ENCODE data around the gene LRPAP1. TPM values are rescaled to one million over a fixed set of nuclear protein-coding genes. Genes with fewer than 3 reads are reported as not detected.
"Not testable (repeated sequence)": the region's sequence is repeated elsewhere in the genome, so short reads cannot be mapped to it uniquely, and the experiment has no call there.

Gene LRPAP1
- polyA plus RNA-seq, 1 of the 3 experiments (the other 2 are of a cell fraction) = 209 TPM

DNA sequence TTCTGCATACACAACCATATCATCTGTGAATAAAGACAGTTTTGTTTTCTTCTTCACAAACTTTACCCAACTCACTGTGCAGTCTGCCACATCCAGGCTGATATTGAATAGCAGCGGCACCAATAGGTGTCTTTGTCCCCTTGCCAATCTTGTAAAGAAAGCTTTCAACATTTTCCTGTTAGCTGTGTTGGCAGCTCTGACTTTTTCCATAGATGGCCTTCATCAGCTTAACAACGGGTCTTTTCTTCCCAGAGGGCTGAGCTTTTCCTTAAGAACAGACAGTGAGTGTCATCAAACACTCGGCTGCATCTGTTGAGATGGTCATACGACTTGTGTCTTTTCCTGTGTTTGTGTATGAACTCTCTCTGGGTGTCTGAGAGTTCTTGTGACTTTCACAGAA is 14.5 kb upstream of the LRPAP1 start:
- CTCF ChIA-PET; H3K4me1 ChIP-seq (ENCODE audit: control insufficient read depth in 1 of 2, insufficient read depth in 2 of 2, low read depth in 1 of 2, low read length in 1 of 2); H3K79me2 ChIP-seq (ENCODE audit: insufficient read depth); H3K27me3 ChIP-seq (ENCODE audit: insufficient read depth); H3K9me3 ChIP-seq; H3K4me2 ChIP-seq; H4K20me1 ChIP-seq (ENCODE audit: insufficient read depth); H3K9ac ChIP-seq; DNase-seq; H3K9me2 ChIP-seq; H3K36me3 ChIP-seq (replicated peaks in 1 of 2; ENCODE audit: control insufficient read depth in 1 of 2, insufficient read depth in 2 of 2, low read length in 1 of 2); H3F3A ChIP-seq (replicated peaks; ENCODE audit: insufficient read depth); H2AFZ ChIP-seq (ENCODE audit: low read depth); H3K27ac ChIP-seq (ENCODE audit: low read depth in 2 of 2, low read length in 1 of 2); H3K4me3 ChIP-seq (ENCODE audit: low read depth in 2 of 2, low read length in 1 of 2); POLR2A ChIA-PET: not testable (repeated sequence)
- 38% methylated on average over 4 of the region's 4 CpGs for WGBS (ENCODE audit: low lambda C conversion rate)

DNA sequence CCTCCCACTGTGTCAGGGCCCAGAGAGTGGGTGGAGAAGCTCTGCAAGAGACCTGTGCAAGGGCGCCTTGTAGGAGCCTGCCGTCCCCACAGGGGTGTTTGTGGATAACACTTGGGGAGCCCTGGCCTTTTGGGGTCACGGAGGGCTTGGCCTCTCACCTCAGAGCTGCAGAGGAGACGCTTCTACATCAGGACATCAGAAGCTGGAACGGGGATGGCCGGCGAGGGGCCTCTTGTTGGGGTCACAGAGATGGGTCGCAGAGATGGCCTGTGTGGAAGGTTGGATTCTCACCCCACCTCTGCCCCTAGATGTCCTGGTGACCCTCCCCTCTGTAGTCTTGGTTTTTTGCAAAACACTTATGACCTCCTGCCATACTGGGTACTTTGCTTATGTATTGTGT is 13.1 kb upstream of the LRPAP1 start:
- H3K4me3 ChIP-seq (ENCODE audit: low read depth in 2 of 2, low read length in 1 of 2); H3F3A ChIP-seq (replicated peaks; ENCODE audit: insufficient read depth); H3K27ac ChIP-seq (ENCODE audit: low read depth in 2 of 2, low read length in 1 of 2); H3K79me2 ChIP-seq (ENCODE audit: insufficient read depth); H3K4me2 ChIP-seq; POLR2A ChIA-PET; H3K9ac ChIP-seq; H3K9me3 ChIP-seq; H3K4me1 ChIP-seq (ENCODE audit: control insufficient read depth in 1 of 2, insufficient read depth in 2 of 2, low read depth in 1 of 2, low read length in 1 of 2); CTCF ChIA-PET; H3K36me3 ChIP-seq (replicated peaks in 1 of 2; ENCODE audit: control insufficient read depth in 1 of 2, insufficient read depth in 2 of 2, low read length in 1 of 2); H2AFZ ChIP-seq (ENCODE audit: low read depth); H4K20me1 ChIP-seq (ENCODE audit: insufficient read depth); H3K9me2 ChIP-seq; H3K27me3 ChIP-seq (ENCODE audit: insufficient read depth); DNase-seq: not testable (repeated sequence)
- WGBS (ENCODE audit: low lambda C conversion rate) = 40% methylated on average over 1 of the region's 8 CpGs

DNA sequence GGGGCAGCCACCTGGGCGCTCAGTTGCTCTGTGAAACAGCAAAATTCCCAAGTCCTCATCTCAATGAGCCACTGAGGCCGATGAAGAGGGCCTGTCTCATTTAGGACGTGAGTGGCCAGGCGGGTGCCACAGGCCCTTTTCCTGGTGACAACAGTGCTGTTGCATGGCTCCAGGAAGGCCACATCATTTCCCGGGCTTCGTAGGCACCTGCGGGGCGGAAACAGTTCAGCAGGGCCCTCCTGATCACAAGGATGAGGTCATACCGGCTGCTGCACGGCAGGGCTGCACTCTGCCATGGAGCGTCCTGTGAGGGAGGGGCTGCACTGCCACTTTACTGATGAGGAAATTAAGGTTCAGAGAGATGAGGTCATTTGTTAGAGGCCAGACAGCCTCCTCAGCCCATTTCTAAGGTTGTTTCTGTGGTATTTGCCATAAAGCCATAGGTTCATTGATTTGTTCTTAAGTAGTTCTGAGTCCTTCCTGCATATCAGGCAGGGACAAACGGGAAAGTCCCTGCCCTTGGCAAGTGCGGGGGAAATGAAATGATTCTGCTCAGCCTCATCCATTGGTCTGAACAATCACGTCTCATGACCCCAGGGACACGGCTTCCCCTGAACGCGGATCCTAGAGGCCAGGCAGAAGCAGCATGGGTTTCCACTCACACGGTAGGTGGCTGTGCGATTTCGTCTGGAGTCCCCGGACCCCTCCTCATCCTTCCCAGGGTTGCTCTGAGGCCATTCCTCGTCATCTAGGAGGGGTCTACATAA is 12.2 kb upstream of the LRPAP1 start:
- H4K20me1 ChIP-seq (ENCODE audit: insufficient read depth); H3K4me2 ChIP-seq; DNase-seq; POLR2A ChIA-PET; H3F3A ChIP-seq (replicated peaks; ENCODE audit: insufficient read depth); H3K9me3 ChIP-seq; CTCF ChIA-PET; H3K36me3 ChIP-seq (replicated peaks in 1 of 2; ENCODE audit: control insufficient read depth in 1 of 2, insufficient read depth in 2 of 2, low read length in 1 of 2); H2AFZ ChIP-seq (ENCODE audit: low read depth); H3K9ac ChIP-seq; H3K4me3 ChIP-seq (ENCODE audit: low read depth in 2 of 2, low read length in 1 of 2); H3K9me2 ChIP-seq; H3K4me1 ChIP-seq (ENCODE audit: control insufficient read depth in 1 of 2, insufficient read depth in 2 of 2, low read depth in 1 of 2, low read length in 1 of 2); H3K27ac ChIP-seq (ENCODE audit: low read depth in 2 of 2, low read length in 1 of 2); H3K27me3 ChIP-seq (ENCODE audit: insufficient read depth); H3K79me2 ChIP-seq (ENCODE audit: insufficient read depth): not testable (repeated sequence)
- WGBS (ENCODE audit: low lambda C conversion rate) = 50% methylated on average over 20 of the region's 22 CpGs

DNA sequence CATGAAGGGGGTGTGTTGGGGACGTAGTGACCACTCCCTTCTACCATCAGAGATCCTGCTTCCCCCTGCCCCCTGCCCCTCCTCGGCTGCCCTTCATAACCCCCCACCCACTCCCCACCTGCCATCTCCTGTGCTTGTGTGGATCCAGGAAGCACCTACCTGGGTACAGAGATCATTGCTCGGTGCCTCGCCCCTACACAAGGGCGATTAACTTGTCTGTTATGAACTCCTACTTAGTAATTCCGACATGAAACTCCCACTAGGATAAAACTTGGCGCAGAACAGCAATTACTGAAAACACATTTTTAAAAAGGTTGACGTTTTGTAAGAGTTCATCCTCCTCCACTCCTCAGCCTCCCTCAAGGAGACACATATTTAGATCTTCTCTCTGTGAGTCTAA is 11.2 kb upstream of the LRPAP1 start:
- H3K4me1 ChIP-seq (ENCODE audit: control insufficient read depth in 1 of 2, insufficient read depth in 2 of 2, low read depth in 1 of 2, low read length in 1 of 2); H3K9me2 ChIP-seq; H3K27ac ChIP-seq (ENCODE audit: low read depth in 2 of 2, low read length in 1 of 2); POLR2A ChIA-PET; H4K20me1 ChIP-seq (ENCODE audit: insufficient read depth); H3K36me3 ChIP-seq (replicated peaks in 1 of 2; ENCODE audit: control insufficient read depth in 1 of 2, insufficient read depth in 2 of 2, low read length in 1 of 2); H3F3A ChIP-seq (replicated peaks; ENCODE audit: insufficient read depth); H3K79me2 ChIP-seq (ENCODE audit: insufficient read depth); H3K27me3 ChIP-seq (ENCODE audit: insufficient read depth); H3K4me3 ChIP-seq (ENCODE audit: low read depth in 2 of 2, low read length in 1 of 2); H3K9ac ChIP-seq; H3K4me2 ChIP-seq; DNase-seq; CTCF ChIA-PET; H3K9me3 ChIP-seq; H2AFZ ChIP-seq (ENCODE audit: low read depth): not testable (repeated sequence)
- 54% methylated on average over 6 of the region's 8 CpGs for WGBS (ENCODE audit: low lambda C conversion rate)

DNA sequence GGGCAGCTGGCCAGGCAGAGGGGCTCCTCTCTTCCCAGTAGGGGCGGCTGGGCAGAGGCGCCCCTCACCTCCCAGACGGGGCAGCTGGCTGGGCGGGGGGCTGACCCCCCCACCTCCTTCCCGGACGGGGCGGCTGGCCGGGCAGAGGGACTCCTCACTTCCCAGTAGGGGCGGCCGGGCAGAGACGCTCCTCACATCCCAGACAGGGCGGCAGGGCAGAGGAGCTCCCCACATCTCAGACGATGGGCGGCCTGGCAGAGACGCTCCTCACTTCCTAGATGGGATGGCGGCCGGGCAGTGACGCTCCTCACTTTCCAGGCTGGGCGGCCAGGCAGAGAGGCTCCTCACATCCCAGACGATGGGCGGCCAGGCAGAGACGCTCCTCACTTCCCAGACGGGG is 6.7 kb upstream of the LRPAP1 start:
- H3K4me2 ChIP-seq; CTCF ChIA-PET; H3K79me2 ChIP-seq (ENCODE audit: insufficient read depth); H3K36me3 ChIP-seq (replicated peaks in 1 of 2; ENCODE audit: control insufficient read depth in 1 of 2, insufficient read depth in 2 of 2, low read length in 1 of 2); H3K4me3 ChIP-seq (ENCODE audit: low read depth in 2 of 2, low read length in 1 of 2); H3K27ac ChIP-seq (ENCODE audit: low read depth in 2 of 2, low read length in 1 of 2); H3K9me3 ChIP-seq; H3K27me3 ChIP-seq (ENCODE audit: insufficient read depth); H3F3A ChIP-seq (replicated peaks; ENCODE audit: insufficient read depth); POLR2A ChIA-PET; H3K9me2 ChIP-seq; H3K4me1 ChIP-seq (ENCODE audit: control insufficient read depth in 1 of 2, insufficient read depth in 2 of 2, low read depth in 1 of 2, low read length in 1 of 2); DNase-seq; H4K20me1 ChIP-seq (ENCODE audit: insufficient read depth); H3K9ac ChIP-seq; H2AFZ ChIP-seq (ENCODE audit: low read depth): not testable (repeated sequence)
- WGBS (ENCODE audit: low lambda C conversion rate) = 93% methylated on average over 9 of the region's 23 CpGs

DNA sequence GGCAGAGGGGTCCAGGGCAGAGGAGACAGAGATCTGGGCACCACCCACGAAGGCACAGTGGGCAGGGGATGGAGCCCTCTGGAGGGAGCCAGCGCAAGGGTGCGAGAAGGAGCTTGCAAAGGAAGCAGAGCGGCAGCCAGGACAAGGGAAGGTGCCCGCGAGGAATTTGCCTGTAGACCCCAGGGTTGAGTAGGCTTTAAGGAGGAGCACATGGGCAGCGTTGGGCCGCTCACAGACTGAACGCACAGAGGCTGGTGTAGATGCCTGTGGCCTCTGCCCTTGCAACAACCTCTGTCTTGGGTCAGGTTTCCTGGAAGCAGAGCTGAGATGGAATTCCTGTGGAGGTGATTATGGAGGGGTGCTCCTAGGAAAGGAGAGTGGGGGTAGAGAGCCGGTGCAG is 3.6 kb upstream of the LRPAP1 start:
- CTCF ChIA-PET; POLR2A ChIA-PET; H3K9me2 ChIP-seq; H2AFZ ChIP-seq (ENCODE audit: low read depth); H3K4me3 ChIP-seq (ENCODE audit: low read depth in 2 of 2, low read length in 1 of 2); H3F3A ChIP-seq (replicated peaks; ENCODE audit: insufficient read depth); H3K36me3 ChIP-seq (replicated peaks in 1 of 2; ENCODE audit: control insufficient read depth in 1 of 2, insufficient read depth in 2 of 2, low read length in 1 of 2); H3K9me3 ChIP-seq; DNase-seq; H4K20me1 ChIP-seq (ENCODE audit: insufficient read depth); H3K9ac ChIP-seq; H3K27ac ChIP-seq (ENCODE audit: low read depth in 2 of 2, low read length in 1 of 2); H3K27me3 ChIP-seq (ENCODE audit: insufficient read depth); H3K4me2 ChIP-seq: not testable (repeated sequence)
- H3K4me1 ChIP-seq (ENCODE audit: control insufficient read depth in 1 of 2, insufficient read depth in 2 of 2, low read depth in 1 of 2, low read length in 1 of 2) = peaks cover 0 to 13% of the 10 kb centered on the region in 2 experiments; a peak in 1 of 4 replicates
- 77% methylated on average over 9 of the region's 10 CpGs for WGBS (ENCODE audit: low lambda C conversion rate)
- H3K79me2 ChIP-seq (ENCODE audit: insufficient read depth) = peaks cover 13% of the 10 kb centered on the region

Measured in SK-N-SH (cell line).